Psoas muscle (tissue), 8 donors: Measurements from ENCODE around the gene PGK1. TPM values are rescaled to one million over a fixed set of nuclear protein-coding genes. Genes with fewer than 3 reads are reported as not detected.

Experiments used
- ATAC-seq, 4 donors: fragments of 200-7000 bp; cut with Tn5 transposase; one replicate each; pipeline ENCODE4 v1.9.1; 2020; ENCODE audit warnings: moderate library complexity in 3 of 4, mild to moderate bottlenecking in 2 of 4
- DNase-seq, 2 donors: peaks; one replicate each; pipeline ENCODE4 v3.0.0-alpha.2; 2020
- H3K27ac ChIP-seq: fragments of 200-600 bp; one replicate; pipeline ENCODE4 v1.8.0; 2022
- H3K27me3 ChIP-seq, 3 donors: fragments of 200-600 bp in 1 of 3; one replicate each; pipeline versions ENCODE4 v1.6.1 to v1.8.0; 2013 to 2022; ENCODE audit warnings: low read length in 2 of 3, mild to moderate bottlenecking in 2 of 3, moderate library complexity in 1 of 3; ENCODE audit not compliant: insufficient read depth in 3 of 3
- H3K36me3 ChIP-seq, 2 donors: fragments of 200-600 bp in 1 of 2; one replicate each; pipeline versions ENCODE4 v1.6.1 to v1.8.0; 2013 to 2022; ENCODE audit warnings: low read depth in 1 of 2, mild to moderate bottlenecking in 1 of 2, moderate library complexity in 1 of 2; ENCODE audit not compliant: insufficient read depth in 1 of 2
- H3K4me1 ChIP-seq: fragments of 200-600 bp; one replicate; pipeline ENCODE4 v1.8.0; 2022
- H3K4me3 ChIP-seq: fragments of 200-600 bp; one replicate; pipeline ENCODE4 v1.8.0; 2022; ENCODE audit warnings: mild to moderate bottlenecking
- H3K9me3 ChIP-seq: fragments of 200-600 bp; one replicate; pipeline ENCODE4 v1.8.0; 2022
- CTCF ChIP-seq: fragments of 200-600 bp; IDR thresholded peaks from one replicate; pipeline ENCODE4 v1.8.0; 2022; ENCODE audit warnings: antibody characterized with exemption
- whole genome bisulfite sequencing, 3 donors: extraction: QIAGEN DNeasy Blood & Tissue Kit; methylation state at CpG; one replicate each; pipeline versions ENCODE4 v1.1.6 to v1.1.7; 2013; 5-methylcytosine and 5-hydroxymethylcytosine counted together
- intact Hi-C, 2 donors: fragments of 100-400 bp; cut with DNase I; formaldehyde crosslinking; loops; one replicate each; pipeline versions ENCODE4 v1.11.0 to v1.14.2; 2022
- polyA plus RNA-seq, 3 donors: library from polyadenylated mRNA; stranded (reverse); fragments of 200-250 nt; gene quantifications; one replicate each; pipeline ENCODE4 v1.2.3, GENCODE V29; 2013
- total RNA-seq, 4 donors: library from RNA; stranded (reverse); fragmentation: NEBNext Ultra II Directional in 2 of 4; extraction: Animal tissue kit (Norgen Biotek cat#: 25700) in 2 of 4; gene quantifications; one replicate each; pipeline versions ENCODE4 v1.2.1 to v1.2.4, GENCODE V29; 2021 to 2023
- donor health status: healthy with polysubstance abuse.
- donor health status: DM: no; HTN: no; CAD: no; lungs with moderate emphysema.
- donor health status: Bipolar disorder and iron deficiency.
- donor health status: healthy.
- donor health status: DM: yes; HTN: yes; CAD: no.
- donor health status: DM: no; HTN: no; CAD: no.
- donor health status: DM: no; HTN: no; CAD: no.
- donor health status: DM: yes; HTN: yes; CAD: no.

PGK1 gene
- total and polyA plus RNA-seq, 7 donors: 234 to 372 (median 290) TPM

- ATAC-seq: no peak
- H3K4me1 ChIP-seq: peaks cover 13% of the 10 kb centered on the region
- no peak overlapping the region for H3K4me3 ChIP-seq
- TF ChIP-seq CTCF: no peak
- no peaks in the 10 kb centered on the region for H3K9me3 ChIP-seq
- intact Hi-C loops: no loop called here
- no peak overlapping the region for H3K27ac ChIP-seq
- no peaks in the 10 kb centered on the region for H3K27me3 ChIP-seq
- DNase-seq: no peak
- WGBS, 3 donors: 68 to 87% (median 71%) methylated on average over 10 of the region's 10 CpGs
- H3K36me3 ChIP-seq: peaks cover 0 to 49% of the 10 kb centered on the region in 2 donors
These were observed 7.3 kb downstream of the PGK1 start for GRCh38 chrX:78111140-78111931.

DNA sequence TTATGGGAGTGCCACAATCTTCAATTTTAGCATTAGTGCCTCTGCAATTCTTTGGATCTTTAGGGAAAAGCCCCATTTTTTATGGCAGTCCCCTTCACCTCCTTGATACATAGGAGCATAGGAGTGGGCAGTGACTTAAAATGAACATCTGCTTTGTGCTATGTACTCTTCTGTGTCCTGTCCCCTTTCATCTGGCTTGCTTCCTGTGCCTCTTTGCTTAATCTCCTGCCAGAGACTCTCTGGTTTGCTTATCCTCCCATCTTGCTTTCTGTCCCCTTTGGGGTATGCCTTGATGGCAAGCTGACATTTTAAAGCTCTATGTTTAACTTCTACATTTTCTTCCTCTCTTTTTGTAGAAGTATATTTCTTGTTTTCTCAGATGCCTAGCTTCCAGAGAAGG lies 12.3 kb downstream of the PGK1 start:
- no peak for ATAC-seq
- no peak for TF ChIP-seq CTCF
- DNase-seq: no peak
- Histone ChIP-seq H3K4me1 (peaks cover 3% of the 10 kb centered on the region), H3K36me3 (peaks cover 3 to 86% of the 10 kb centered on the region in 2 donors), H3K27ac (no peak overlapping the region), H3K27me3 (no peaks in the 10 kb centered on the region), H3K4me3 (no peak overlapping the region), H3K9me3 (no peaks in the 10 kb centered on the region)
- intact Hi-C loops: no loop called here

GRCh38 chrX:78116766-78117165 lies 12.7 kb downstream of the PGK1 start:
- peaks cover 3 to 86% of the 10 kb centered on the region in 2 donors for H3K36me3 ChIP-seq
- 68 to 91% (median 80%) methylated on average over 2 of the region's 2 CpGs for WGBS, 3 donors
- no peak for TF ChIP-seq CTCF
- ATAC-seq (no peak), DNase-seq (no peak)
- intact Hi-C loops: no loop called here
- no peak overlapping the region for H3K27ac ChIP-seq
- H3K9me3 ChIP-seq: no peaks in the 10 kb centered on the region
- no peaks in the 10 kb centered on the region for H3K27me3 ChIP-seq
- H3K4me3 ChIP-seq: no peak overlapping the region
- no peaks in the 10 kb centered on the region for H3K4me1 ChIP-seq

DNA sequence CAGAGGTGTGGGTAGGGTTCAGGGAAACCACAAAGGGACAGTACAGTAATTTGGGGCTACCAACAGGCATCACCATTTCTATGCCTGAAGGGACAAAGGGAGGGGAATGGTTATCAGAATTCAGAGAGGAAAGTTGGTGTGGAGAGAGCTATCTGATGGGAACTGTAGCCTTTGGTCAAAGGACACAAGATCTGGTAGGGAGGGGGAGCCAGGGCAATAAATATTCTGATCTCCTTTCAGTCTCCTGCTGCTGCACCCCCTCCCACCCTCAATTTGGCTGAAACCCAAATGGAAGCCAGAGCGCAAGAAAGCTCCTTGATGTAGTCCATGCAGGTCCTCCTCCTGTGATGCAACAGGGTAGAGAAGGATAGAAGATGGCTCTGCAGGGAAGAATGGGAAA lies 14.6 kb downstream of the PGK1 start:
- H3K9me3 ChIP-seq: no peaks in the 10 kb centered on the region
- H3K27me3 ChIP-seq: no peaks in the 10 kb centered on the region
- DNase-seq (no peak), ATAC-seq (no peak)
- WGBS, 3 donors: 77 to 100% (median 89%) methylated on average over 1 of the region's 1 CpG
- no peak for TF ChIP-seq CTCF
- H3K4me1 ChIP-seq: no peaks in the 10 kb centered on the region
- intact Hi-C loops: no loop called here
- H3K36me3 ChIP-seq: peaks cover 3 to 94% of the 10 kb centered on the region in 2 donors
- no peak overlapping the region for H3K27ac ChIP-seq
- H3K4me3 ChIP-seq: no peak overlapping the region
